Endothelial cell of umbilical vein (primary cell): ENCODE results near the gene SYNPR. TPM values are rescaled to one million over a fixed set of nuclear protein-coding genes. Genes with fewer than 3 reads are reported as not detected.

Experiments used
- BruUV-seq: library from RNA; stranded (reverse); fragments of 400-500 nt; replicated peaks from 2 replicates; lab custom pipeline; 2021; lab: Mats Ljungman, UMichigan
- CTCF ChIA-PET: fragments of 300-600, 350-600 bp; sonication (Branson Sonifier 250); formaldehyde crosslinking; loops from one replicate; lab custom pipeline; 2021; ENCODE audit warnings: antibody characterized with exemption, inconsistent platforms; lab: Charles Lee
- POLR2A ChIA-PET: fragments of 300-600, 350-600 bp; sonication (Branson Sonifier 250); formaldehyde crosslinking; loops from one replicate; lab custom pipeline; 2021; ENCODE audit warnings: antibody characterized with exemption, inconsistent platforms; lab: Charles Lee
- DNase-seq: peaks from one replicate; pipeline ENCODE4 v3.0.0-alpha.2; 2011; ENCODE audit warnings: low read depth, low spot score
- FAIRE-seq: peaks from 2 replicates; lab custom pipeline; 2011; peaks lifted over from hg19 to GRCh38; lab: Jason Lieb, UNC
- H2AFZ ChIP-seq: 2 replicates; pipeline ENCODE4 v1.6.0; 2012; ENCODE audit warnings: low read depth, low read length, control low read depth, inconsistent platforms
- H3K27ac ChIP-seq: 2 replicates; pipeline ENCODE4 v1.5.1; 2011; ENCODE audit warnings: low read depth, mild to moderate bottlenecking, control low read depth, low read length, moderate library complexity; ENCODE audit not compliant: insufficient read depth
- H3K27me3 ChIP-seq, 2 experiments: 2 replicates each; pipeline versions ENCODE4 v1.6.0 to v1.6.1; 2011; ENCODE audit warnings: low read length in 2 of 2, mixed read lengths in 1 of 2; ENCODE audit not compliant: control insufficient read depth in 2 of 2, insufficient read depth in 2 of 2
- H3K36me3 ChIP-seq, 2 experiments: 2 replicates in 1 of 2; 3 replicates in 1 of 2; pipeline ENCODE4 v1.5.1; 2011; ENCODE audit warnings: low read length in 2 of 2, mild to moderate bottlenecking in 1 of 2, moderate library complexity in 1 of 2; ENCODE audit not compliant: control insufficient read depth in 2 of 2, insufficient read depth in 2 of 2; ENCODE audit errors: extremely low read depth in 1 of 2
- H3K4me1 ChIP-seq: 3 replicates; pipeline ENCODE4 v1.5.1; 2011; ENCODE audit warnings: mild to moderate bottlenecking, low read length; ENCODE audit not compliant: control insufficient read depth, insufficient read depth; ENCODE audit errors: extremely low read depth
- H3K4me2 ChIP-seq: 2 replicates; pipeline ENCODE4 v1.6.1; 2011; ENCODE audit warnings: low read length, control low read depth, mixed read lengths; ENCODE audit not compliant: insufficient read depth
- H3K4me3 ChIP-seq, 3 experiments: fragments of 200-600 bp in 1 of 3; sonication (generic), shearing (Covaris generic) in 1 of 3; replicated peaks in 1 of 3; 2 replicates each; pipeline ENCODE4 v1.5.1; 2011 to 2016; ENCODE audit warnings: control low read depth in 3 of 3, low read length in 3 of 3, mild to moderate bottlenecking in 2 of 3, inconsistent platforms in 1 of 3, low read depth in 1 of 3, moderate library complexity in 1 of 3; ENCODE audit not compliant: insufficient read depth in 1 of 3
- H3K79me2 ChIP-seq: 2 replicates; pipeline ENCODE4 v1.6.0; 2012; ENCODE audit warnings: low read length, inconsistent platforms; ENCODE audit not compliant: control insufficient read depth, insufficient read depth
- H3K9ac ChIP-seq: replicated peaks from 2 replicates; pipeline ENCODE3; 2011; ENCODE audit warnings: low read length, control low read depth; ENCODE audit not compliant: insufficient read depth; ENCODE audit errors: extremely low read depth
- H3K9me1 ChIP-seq: replicated peaks from 3 replicates; pipeline ENCODE4 v1.6.0; 2011; ENCODE audit warnings: mild to moderate bottlenecking, low read length; ENCODE audit not compliant: control insufficient read depth, insufficient read depth; ENCODE audit errors: extremely low read depth
- H3K9me3 ChIP-seq: replicated peaks from 2 replicates; pipeline ENCODE4 v1.5.1; 2012; ENCODE audit warnings: low read length, inconsistent platforms; ENCODE audit not compliant: control insufficient read depth, insufficient read depth
- H4K20me1 ChIP-seq: replicated peaks from 2 replicates; pipeline ENCODE3; 2011; ENCODE audit warnings: mild to moderate bottlenecking, low read length; ENCODE audit not compliant: control insufficient read depth, insufficient read depth; ENCODE audit errors: extremely low read depth
- FOS ChIP-seq: IDR thresholded peaks from 2 replicates; pipeline ENCODE4 v1.6.1; 2011; ENCODE audit warnings: mild to moderate bottlenecking, low read length, moderate library complexity, borderline replicate concordance; ENCODE audit not compliant: insufficient read depth
- JUN ChIP-seq: IDR thresholded peaks from 2 replicates; pipeline ENCODE4 v1.6.1; 2011; ENCODE audit warnings: borderline replicate concordance, low read depth; ENCODE audit not compliant: insufficient read length, insufficient read depth
- MAX ChIP-seq: IDR thresholded peaks from 2 replicates; pipeline ENCODE4 v1.6.1; 2011; ENCODE audit not compliant: insufficient read depth, insufficient read length
- MYC ChIP-seq: IDR thresholded peaks from one replicate; pipeline ENCODE4 v1.6.1; 2011; ENCODE audit warnings: mild to moderate bottlenecking, low read depth, low read length
- POLR2A ChIP-seq: IDR thresholded peaks from 2 replicates; pipeline ENCODE4 v1.6.1; 2012; ENCODE audit warnings: low read depth, mild to moderate bottlenecking, control low read depth, low read length
- POLR2AphosphoS5 ChIP-seq: IDR thresholded peaks from 2 replicates; pipeline ENCODE4 v1.6.1; 2012; ENCODE audit warnings: low read depth, mild to moderate bottlenecking, control low read depth, low read length, moderate library complexity; ENCODE audit not compliant: insufficient read depth
- dilution Hi-C: fragments of 300-500 bp; cut with MboI; formaldehyde crosslinking; loops from one replicate; pipeline ENCODE4 v1.15.0; 2019; ENCODE audit warnings: low sequenced_read_pairs; ENCODE audit not compliant: extremely low pct_ligation_motif_present
- intact Hi-C: fragments of 100-400 bp; cut with micrococcal nuclease; formaldehyde crosslinking; loops from one replicate; pipeline ENCODE4 v1.10.0; 2022
- polyA plus RNA-seq, 4 experiments: library from polyadenylated mRNA; depleted of rRNA in 3 of 4; stranded (reverse) in 3 of 4; unstranded in 1 of 4; fragments of >200 nt; gene quantifications; 2 replicates each; pipeline versions ENCODE4 v1.2.1 to v1.2.3, GENCODE V29; 2011 to 2012; ENCODE audit warnings: missing spikeins in 1 of 4
- total RNA-seq: library from RNA; stranded (reverse); gene quantifications from 2 replicates; pipeline ENCODE4 v1.2.3, GENCODE V29; 2021

Gene SYNPR
- total and polyA plus RNA-seq, 2 donors (not counting 3 experiments of a cell fraction or from before 2014, with no cell fraction given), result not detected

- no peak overlapping the region for H3K27ac ChIP-seq
- H4K20me1 ChIP-seq, result no peaks in the 10 kb centered on the region
- no peaks in the 10 kb centered on the region for H3K79me2 ChIP-seq
- ChIA-PET CTCF (no interaction called here), POLR2A (no interaction called here)
- no peaks in the 10 kb centered on the region for H3K9me1 ChIP-seq
- intact Hi-C loops (no loop called here), dilution Hi-C loops (no loop called here)
- no peaks in the 10 kb centered on the region for H3K4me1 ChIP-seq
- no peak overlapping the region for H3K9ac ChIP-seq
- no peaks in the 10 kb centered on the region for H3K27me3 ChIP-seq
- no peak for TF ChIP-seq POLR2A
- no peak for TF ChIP-seq FOS
- no peak for TF ChIP-seq JUN
- TF ChIP-seq POLR2AphosphoS5, result no peak
- H3K4me2 ChIP-seq, result no peak overlapping the region
- no peak for FAIRE-seq
- H3K9me3 ChIP-seq, result no peaks in the 10 kb centered on the region
- no peak for DNase-seq
- BruUV-seq, result no TSS peak
- no peaks in the 10 kb centered on the region for H3K36me3 ChIP-seq
- no peak overlapping the region for H3K4me3 ChIP-seq
- no peak overlapping the region for H2AFZ ChIP-seq
Measured at GRCh38 chr3:63295806-63296205, 17.7 kb downstream of the SYNPR start.

GRCh38 chr3:63296249-63296648, 18.1 kb downstream of the SYNPR start:
- Histone ChIP-seq H2AFZ (no peak overlapping the region), H3K4me2 (no peak overlapping the region), H3K9ac (no peak overlapping the region), H3K4me3 (no peak overlapping the region), H3K9me1 (no peaks in the 10 kb centered on the region), H3K36me3 (no peaks in the 10 kb centered on the region), H4K20me1 (no peaks in the 10 kb centered on the region), H3K9me3 (no peaks in the 10 kb centered on the region), H3K79me2 (no peaks in the 10 kb centered on the region), H3K27me3 (no peaks in the 10 kb centered on the region), H3K27ac (no peak overlapping the region), H3K4me1 (no peaks in the 10 kb centered on the region)
- DNase-seq (no peak), FAIRE-seq (no peak)
- no peak for TF ChIP-seq FOS
- TF ChIP-seq POLR2A, result no peak
- no peak for TF ChIP-seq MYC
- no peak for TF ChIP-seq MAX
- TF ChIP-seq JUN, result no peak
- dilution Hi-C loops, result no loop called here
- ChIA-PET POLR2A (no interaction called here), CTCF (no interaction called here)
- no TSS peak for BruUV-seq
- intact Hi-C loops, result no loop called here
